Natural killer cell (primary cell): ENCODE measurements around the gene SLC26A1. TPM values are rescaled to one million over a fixed set of nuclear protein-coding genes. Genes with fewer than 3 reads are reported as not detected.

Experiments
- ATAC-seq, 3 donors: fragments of 150-1000 bp in 2 of 3; fragments of 200-7000 bp in 1 of 3; cut with Tn5 transposase; 1 replicate in 1 of 3; 2 replicates in 2 of 3; pipeline ENCODE4 v1.10.0; 2021; ENCODE audit warnings: mild to moderate bottlenecking in 2 of 3, moderate library complexity in 2 of 3
- DNase-seq, 2 donors: peaks; one replicate each; pipeline versions ENCODE4 v3.0.0 to v3.0.0-alpha.2; 2013 to 2021; ENCODE audit warnings: mixed read lengths in 1 of 2
- H3K27ac ChIP-seq: one replicate; pipeline ENCODE4 v1.5.1; 2013; ENCODE audit warnings: mild to moderate bottlenecking, low read length
- H3K27me3 ChIP-seq: one replicate; pipeline ENCODE4 v1.6.1; 2013; ENCODE audit warnings: low read length; ENCODE audit not compliant: control insufficient read depth, insufficient read depth
- H3K36me3 ChIP-seq: one replicate; pipeline ENCODE4 v1.6.1; 2013; ENCODE audit warnings: low read length; ENCODE audit not compliant: control insufficient read depth, insufficient read depth
- H3K4me1 ChIP-seq: one replicate; pipeline ENCODE4 v1.6.1; 2013; ENCODE audit warnings: low read length; ENCODE audit not compliant: control insufficient read depth, insufficient read depth
- H3K4me3 ChIP-seq: one replicate; pipeline ENCODE4 v1.5.1; 2013; ENCODE audit warnings: low read length
- H3K9me3 ChIP-seq: one replicate; pipeline ENCODE4 v1.6.1; 2013; ENCODE audit warnings: low read length; ENCODE audit not compliant: control insufficient read depth, insufficient read depth
- H3K27ac Mint-ChIP-seq, 2 donors: one replicate each; pipeline ENCODE4 v1.8.0; 2022; ENCODE audit warnings: mild to moderate bottlenecking in 2 of 2, mixed read lengths in 2 of 2, moderate library complexity in 1 of 2
- H3K27me3 Mint-ChIP-seq, 2 donors: one replicate each; pipeline ENCODE4 v1.8.0; 2022; ENCODE audit warnings: low read depth in 2 of 2, mixed read lengths in 2 of 2
- H3K36me3 Mint-ChIP-seq: one replicate; pipeline ENCODE4 v1.8.0; 2022; ENCODE audit warnings: mixed read lengths
- H3K4me1 Mint-ChIP-seq, 2 donors: one replicate each; pipeline ENCODE4 v1.8.0; 2022; ENCODE audit warnings: mixed read lengths in 2 of 2
- H3K4me3 Mint-ChIP-seq: one replicate; pipeline ENCODE4 v1.8.0; 2022; ENCODE audit warnings: mild to moderate bottlenecking, moderate library complexity, mixed read lengths
- H3K9me3 Mint-ChIP-seq, 2 donors: one replicate each; pipeline ENCODE4 v1.8.0; 2022; ENCODE audit warnings: mixed read lengths in 2 of 2
- CTCF ChIP-seq: fragments of 200-600 bp; IDR thresholded peaks from one replicate; pipeline ENCODE4 v1.8.0; 2022; ENCODE audit warnings: antibody characterized with exemption
- WGBS: methylation state at CpG from one replicate; pipeline ENCODE4 v1.1.7; 2013; ENCODE audit warnings: missing lambda C conversion rate; ENCODE audit not compliant: insufficient coverage; 5-methylcytosine and 5-hydroxymethylcytosine counted together
- intact Hi-C: fragments of 100-400 bp; cut with micrococcal nuclease; formaldehyde crosslinking; loops from one replicate; pipeline ENCODE4 v1.14.2; 2022
- total RNA-seq, 4 donors: library from RNA; stranded (reverse); fragments of 120-200 nt in 1 of 4; gene quantifications; one replicate each; pipeline versions ENCODE4 v1.2.3 to v1.2.4, GENCODE V29; 2013 to 2022

SLC26A1 gene
- total RNA-seq, 3 donors from 2014 or later (not counting 1 experiment from before 2014, with no cell fraction given), result 0.19 to 0.80 (median 0.61) TPM

DNA sequence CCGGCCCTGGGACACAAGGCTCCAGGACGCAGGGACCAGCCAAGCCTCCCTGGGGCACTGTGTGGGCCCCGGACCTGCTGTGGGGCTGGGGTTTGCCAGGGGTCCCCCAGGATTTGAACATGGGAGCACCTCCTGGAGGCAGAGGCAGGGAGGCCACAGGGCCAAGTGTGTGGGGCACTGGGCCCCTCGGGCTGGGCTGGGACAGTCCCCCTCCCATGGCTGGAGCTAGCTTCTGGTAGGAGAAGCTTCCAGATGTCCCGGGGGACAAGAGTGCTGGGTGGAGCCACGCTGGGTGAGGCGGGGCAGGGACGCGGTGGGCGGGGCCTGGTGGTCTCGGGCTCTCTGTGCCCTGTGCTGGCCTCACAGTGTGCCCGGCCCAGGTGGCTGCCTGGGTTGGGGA lies 36.8 kb upstream of the SLC26A1 start:
- DNase-seq (no peak), ATAC-seq (no peak)
- WGBS, result 81% methylated on average over 12 of the region's 12 CpGs
- Mint-ChIP-seq H3K9me3 (no peaks in the 10 kb centered on the region), H3K4me3 (no peak overlapping the region), H3K36me3 (no peaks in the 10 kb centered on the region), H3K27ac (no peak overlapping the region), H3K27me3 (no peaks in the 10 kb centered on the region), H3K4me1 (no peaks in the 10 kb centered on the region)
- Histone ChIP-seq H3K4me3 (no peak overlapping the region), H3K27ac (no peak overlapping the region), H3K36me3 (no peaks in the 10 kb centered on the region), H3K27me3 (no peaks in the 10 kb centered on the region), H3K9me3 (no peaks in the 10 kb centered on the region), H3K4me1 (no peaks in the 10 kb centered on the region)
- intact Hi-C loops, result no loop called here
- TF ChIP-seq CTCF, result no peak

DNA sequence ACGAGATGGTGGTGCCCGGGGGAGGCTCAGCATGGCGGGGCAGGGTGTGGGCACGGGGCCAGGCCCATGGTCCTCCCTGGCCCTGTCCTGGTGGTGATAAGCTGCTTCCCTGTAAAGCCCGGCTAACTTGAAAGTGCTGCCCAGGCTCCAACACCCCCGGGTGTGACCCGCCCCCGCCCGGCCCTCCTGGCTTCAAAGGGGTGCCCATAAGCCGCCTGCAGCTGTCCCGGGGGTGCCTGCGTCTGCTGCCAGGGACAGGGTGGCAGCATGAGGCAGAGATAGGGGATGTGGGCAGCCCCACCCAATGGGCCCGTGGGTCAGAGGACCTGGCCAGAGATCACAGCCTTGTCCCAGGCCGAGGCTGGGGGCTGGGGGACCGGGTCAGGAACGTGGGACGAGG lies 36.3 kb upstream of the SLC26A1 start:
- no peak for TF ChIP-seq CTCF

GRCh38 chr4:1028574-1029220 lies 35.5 kb upstream of the SLC26A1 start:
- DNase-seq, result no peak
- no peak overlapping the region for H3K27ac ChIP-seq
- H3K36me3 Mint-ChIP-seq, result no peaks in the 10 kb centered on the region
- H3K4me3 Mint-ChIP-seq, result no peak overlapping the region
- no peaks in the 10 kb centered on the region for H3K36me3 ChIP-seq
- no peaks in the 10 kb centered on the region for H3K9me3 Mint-ChIP-seq
- no peaks in the 10 kb centered on the region for H3K9me3 ChIP-seq
- H3K4me3 ChIP-seq, result no peak overlapping the region
- intact Hi-C loops, result no loop called here
- no peaks in the 10 kb centered on the region for H3K27me3 Mint-ChIP-seq
- TF ChIP-seq CTCF, result no peak
- no peak for ATAC-seq
- H3K4me1 ChIP-seq, result no peaks in the 10 kb centered on the region
- H3K27ac Mint-ChIP-seq, result no peak overlapping the region
- 86% methylated on average over 36 of the region's 36 CpGs for WGBS
- no peaks in the 10 kb centered on the region for H3K27me3 ChIP-seq
- H3K4me1 Mint-ChIP-seq, result no peaks in the 10 kb centered on the region

More for the DNA sequence above, 36.3 kb upstream of the SLC26A1 start:
- WGBS, result 75% methylated on average over 17 of the region's 17 CpGs
- no peak overlapping the region for H3K4me3 Mint-ChIP-seq
- H3K27ac ChIP-seq, result no peak overlapping the region
- no peaks in the 10 kb centered on the region for H3K4me1 Mint-ChIP-seq
- no peak overlapping the region for H3K4me3 ChIP-seq
- H3K36me3 Mint-ChIP-seq, result no peaks in the 10 kb centered on the region
- ATAC-seq (no peak), DNase-seq (no peak)
- intact Hi-C loops, result no loop called here
- H3K27me3 ChIP-seq, result no peaks in the 10 kb centered on the region
- no peaks in the 10 kb centered on the region for H3K36me3 ChIP-seq
- H3K27me3 Mint-ChIP-seq, result no peaks in the 10 kb centered on the region
- H3K9me3 ChIP-seq, result no peaks in the 10 kb centered on the region
- no peaks in the 10 kb centered on the region for H3K4me1 ChIP-seq
- H3K9me3 Mint-ChIP-seq, result no peaks in the 10 kb centered on the region
- no peak overlapping the region for H3K27ac Mint-ChIP-seq

- Mint-ChIP-seq H3K36me3 (no peaks in the 10 kb centered on the region), H3K9me3 (no peaks in the 10 kb centered on the region), H3K4me1 (no peaks in the 10 kb centered on the region), H3K27ac (no peak overlapping the region), H3K27me3 (no peaks in the 10 kb centered on the region), H3K4me3 (no peak overlapping the region)
- Histone ChIP-seq H3K4me1 (no peaks in the 10 kb centered on the region), H3K36me3 (no peaks in the 10 kb centered on the region), H3K27me3 (no peaks in the 10 kb centered on the region), H3K4me3 (no peak overlapping the region), H3K27ac (no peak overlapping the region), H3K9me3 (no peaks in the 10 kb centered on the region)
- ATAC-seq, result no peak
- 76% methylated on average over 9 of the region's 9 CpGs for WGBS
- intact Hi-C loops, result no loop called here
- DNase-seq, result no peak
- TF ChIP-seq CTCF, result no peak
Observed at GRCh38 chr4:1027915-1028238, 34.7 kb upstream of the SLC26A1 start.
